IMR-90 (cell line): ENCODE results near the gene CHST8. TPM values are rescaled to one million over a fixed set of nuclear protein-coding genes. Genes with fewer than 3 reads are reported as not detected.

Experiments used
- ATAC-seq: fragments of 200-7000 bp; cut with Tn5 transposase; 2 replicates; pipeline ENCODE4 v1.9.1; 2020; ENCODE audit warnings: low read depth, mild to moderate bottlenecking, moderate library complexity
- BruUV-seq: library from RNA; stranded (reverse); fragments of 400-500 nt; replicated peaks from 2 replicates; lab custom pipeline; 2021; lab: Mats Ljungman, UMichigan
- CTCF ChIA-PET: fragments of 300-600 bp; formaldehyde crosslinking; extraction: SDS; loops from one replicate; lab custom pipeline; 2021; ENCODE audit warnings: antibody characterized with exemption; lab: Yijun Ruan, JAX
- POLR2A ChIA-PET: fragments of 300-600 bp; sonication (Branson Sonifier 250); formaldehyde crosslinking; loops from one replicate; lab custom pipeline; 2022; ENCODE audit warnings: antibody characterized with exemption; ENCODE audit not compliant: unreplicated experiment; lab: Charles Lee
- DNase-seq: peaks from one replicate; pipeline ENCODE4 v3.0.0; 2013
- H2AFZ ChIP-seq: replicated peaks from 2 replicates; pipeline ENCODE3; 2013; ENCODE audit warnings: low read length, mild to moderate bottlenecking; ENCODE audit not compliant: poor library complexity
- H2AK5ac ChIP-seq: 2 replicates; pipeline ENCODE4 v1.6.1; 2013; ENCODE audit warnings: low read depth, low read length, inconsistent platforms
- H2AK9ac ChIP-seq: replicated peaks from 2 replicates; pipeline ENCODE3; 2013; ENCODE audit warnings: mild to moderate bottlenecking, low read depth, low read length, moderate library complexity; ENCODE audit not compliant: poor library complexity
- H2BK120ac ChIP-seq: 2 replicates; pipeline ENCODE4 v1.6.1; 2013; ENCODE audit warnings: low read depth, low read length, inconsistent platforms
- H2BK15ac ChIP-seq: 3 replicates; pipeline ENCODE4 v1.6.1; 2013; ENCODE audit warnings: low read depth, low read length, inconsistent platforms
- H2BK20ac ChIP-seq: 2 replicates; pipeline ENCODE4 v1.6.1; 2013; ENCODE audit warnings: low read depth, mild to moderate bottlenecking, inconsistent platforms, low read length, moderate library complexity
- H2BK5ac ChIP-seq: 2 replicates; pipeline ENCODE4 v1.6.1; 2013; ENCODE audit warnings: mild to moderate bottlenecking, low read depth, low read length, inconsistent platforms; ENCODE audit not compliant: poor library complexity, severe bottlenecking
- H3K14ac ChIP-seq: replicated peaks from 2 replicates; pipeline ENCODE4 v1.6.1; 2013; ENCODE audit warnings: low read depth, low read length, inconsistent platforms
- H3K18ac ChIP-seq: 2 replicates; pipeline ENCODE4 v1.6.1; 2013; ENCODE audit warnings: low read depth, low read length, control low read depth
- H3K23ac ChIP-seq: 2 replicates; pipeline ENCODE4 v1.6.1; 2013; ENCODE audit warnings: low read depth, low read length, inconsistent platforms
- H3K27ac ChIP-seq: 2 replicates; pipeline ENCODE4 v1.5.1; 2013; ENCODE audit warnings: mild to moderate bottlenecking, control low read depth, low read length; ENCODE audit not compliant: insufficient read depth
- H3K27me3 ChIP-seq: 2 replicates; pipeline ENCODE4 v1.6.1; 2013; ENCODE audit warnings: low read length; ENCODE audit not compliant: control insufficient read depth, insufficient read depth
- H3K36me3 ChIP-seq: 2 replicates; pipeline ENCODE4 v1.6.1; 2013; ENCODE audit warnings: low read length, mixed read lengths; ENCODE audit not compliant: control insufficient read depth, insufficient read depth
- H3K4ac ChIP-seq: 2 replicates; pipeline ENCODE4 v1.6.1; 2013; ENCODE audit warnings: low read depth, low read length, inconsistent platforms
- H3K4me1 ChIP-seq: 2 replicates; pipeline ENCODE4 v1.6.1; 2013; ENCODE audit warnings: low read length, mixed read lengths; ENCODE audit not compliant: control insufficient read depth, insufficient read depth
- H3K4me2 ChIP-seq: 2 replicates; pipeline ENCODE4 v1.6.1; 2013; ENCODE audit warnings: low read depth, mild to moderate bottlenecking, control low read depth, low read length, moderate library complexity
- H3K4me3 ChIP-seq: 2 replicates; pipeline ENCODE4 v1.5.1; 2013; ENCODE audit warnings: low read depth, mild to moderate bottlenecking, control low read depth, low read length, moderate library complexity; ENCODE audit not compliant: insufficient read depth
- H3K56ac ChIP-seq: 2 replicates; pipeline ENCODE4 v1.6.1; 2013; ENCODE audit warnings: low read length, inconsistent platforms; ENCODE audit not compliant: insufficient read depth; ENCODE audit errors: extremely low read depth
- H3K79me1 ChIP-seq, 2 experiments: 2 replicates each; pipeline ENCODE4 v1.6.1; 2013; ENCODE audit warnings: low read length in 2 of 2, inconsistent platforms in 1 of 2, low read depth in 1 of 2
- H3K9ac ChIP-seq: 2 replicates; pipeline ENCODE4 v1.6.1; 2013; ENCODE audit warnings: low read depth, low read length, control low read depth
- H3K9me1 ChIP-seq: 2 replicates; pipeline ENCODE4 v1.6.1; 2013; ENCODE audit warnings: low read length, inconsistent platforms; ENCODE audit not compliant: insufficient read depth
- H3K9me3 ChIP-seq: 2 replicates; pipeline ENCODE4 v1.6.1; 2013; ENCODE audit warnings: low read length; ENCODE audit not compliant: control insufficient read depth, insufficient read depth
- H4K20me1 ChIP-seq: 2 replicates; pipeline ENCODE4 v1.6.1; 2013; ENCODE audit warnings: low read length, inconsistent platforms; ENCODE audit not compliant: insufficient read depth
- H4K5ac ChIP-seq: 2 replicates; pipeline ENCODE4 v1.6.1; 2013; ENCODE audit warnings: mild to moderate bottlenecking, low read depth, low read length, control low read depth
- H4K8ac ChIP-seq, 2 experiments: 2 replicates each; pipeline ENCODE4 v1.6.1; 2013; ENCODE audit warnings: low read depth in 2 of 2, low read length in 2 of 2, control low read depth in 1 of 2, inconsistent platforms in 1 of 2
- H4K91ac ChIP-seq: 2 replicates; pipeline ENCODE4 v1.6.1; 2013; ENCODE audit warnings: low read depth, low read length, inconsistent platforms; ENCODE audit not compliant: insufficient read depth
- CEBPB ChIP-seq: IDR thresholded peaks from 2 replicates; pipeline ENCODE4 v1.6.1; 2012; ENCODE audit warnings: low read depth, low read length, improper control_type of control experiment
- CHD1 ChIP-seq: IDR thresholded peaks from 2 replicates; pipeline ENCODE4 v1.6.1; 2012; ENCODE audit warnings: low read depth, low read length, improper control_type of control experiment
- CTCF ChIP-seq: conservative IDR thresholded peaks from 2 replicates; pipeline ENCODE4 v1.5.1; 2012; ENCODE audit warnings: mild to moderate bottlenecking, low read depth, low read length, improper control_type of control experiment
- ELK1 ChIP-seq: fragments of 150-350 bp; IDR thresholded peaks from 2 replicates; pipeline ENCODE4 v1.6.1; 2016; ENCODE audit warnings: low read depth, mild to moderate bottlenecking, low read length, moderate library complexity, borderline replicate concordance
- FOS ChIP-seq: fragments of 150-350 bp; IDR thresholded peaks from 2 replicates; pipeline ENCODE4 v1.6.1; 2016; ENCODE audit warnings: low read depth, low read length
- MAFK ChIP-seq: IDR thresholded peaks from 2 replicates; pipeline ENCODE4 v1.6.1; 2012; ENCODE audit warnings: low read depth, low read length, improper control_type of control experiment
- MAZ ChIP-seq: IDR thresholded peaks from 2 replicates; pipeline ENCODE4 v1.6.1; 2012; ENCODE audit warnings: low read depth, mild to moderate bottlenecking, low read length, improper control_type of control experiment, moderate library complexity, borderline replicate concordance
- MXI1 ChIP-seq: IDR thresholded peaks from 2 replicates; pipeline ENCODE4 v1.6.1; 2012; ENCODE audit warnings: low read depth, mild to moderate bottlenecking, low read length, moderate library complexity, borderline replicate concordance
- NFE2L2 ChIP-seq: fragments of 150-350 bp; IDR thresholded peaks from 2 replicates; pipeline ENCODE4 v1.6.1; 2016; ENCODE audit warnings: low read depth, mild to moderate bottlenecking, low read length
- POLR2A ChIP-seq: IDR thresholded peaks from 2 replicates; pipeline ENCODE4 v1.6.1; 2012; ENCODE audit warnings: mild to moderate bottlenecking, low read depth, low read length
- RCOR1 ChIP-seq: IDR thresholded peaks from 2 replicates; pipeline ENCODE4 v1.6.1; 2012; ENCODE audit warnings: mild to moderate bottlenecking, low read length, improper control_type of control experiment; ENCODE audit not compliant: insufficient replicate concordance
- SMC3 ChIP-seq: fragments of 150-350 bp; IDR thresholded peaks from 2 replicates; pipeline ENCODE4 v1.6.1; 2016; ENCODE audit warnings: low read depth, mild to moderate bottlenecking, antibody characterized with exemption, low read length, moderate library complexity
- USF2 ChIP-seq: fragments of 150-350 bp; IDR thresholded peaks from 2 replicates; pipeline ENCODE4 v1.6.1; 2017; ENCODE audit warnings: mild to moderate bottlenecking, antibody characterized with exemption, low read length, low read depth
- WGBS, 2 experiments: methylation state at CpG; one replicate each; pipeline versions ENCODE4 v1.1.5 to v1.1.7; 2013; ENCODE audit warnings: missing lambda C conversion rate in 2 of 2; ENCODE audit not compliant: insufficient read length in 1 of 2; ENCODE audit errors: extremely low coverage in 2 of 2; 5-methylcytosine and 5-hydroxymethylcytosine counted together
- dilution Hi-C: fragments of 300-500 bp; cut with HindIII; formaldehyde crosslinking; loops from one replicate; pipeline ENCODE4 v1.14.3; 2018; ENCODE audit warnings: low sequenced_read_pairs; ENCODE audit not compliant: unreplicated experiment
- in situ Hi-C: fragments of 300-500 bp; cut with MboI; formaldehyde crosslinking; loops from 3 replicates; pipeline ENCODE4 v1.14.3; 2019; ENCODE audit warnings: low sequenced_read_pairs, inconsistent platforms, mixed read lengths
- intact Hi-C: fragments of 100-400 bp; cut with micrococcal nuclease; formaldehyde crosslinking; loops from 2 replicates; pipeline ENCODE4 v1.10.0; 2022
- polyA plus RNA-seq, 3 experiments: library from polyadenylated mRNA; depleted of rRNA; stranded (reverse); fragments of >200 nt; gene quantifications; 2 replicates each; pipeline ENCODE4 v1.2.3, GENCODE V29; 2012; ENCODE audit warnings: low replicate concordance in 1 of 3
- total RNA-seq: library from RNA; depleted of rRNA; stranded (reverse); fragments of >200 nt; gene quantifications from 2 replicates; pipeline ENCODE4 v1.2.3, GENCODE V29; 2012

The CHST8 gene
- total and polyA plus RNA-seq, 2 of the 4 experiments (the other 2 are of a cell fraction), result not detected

- DNase-seq (no peak), ATAC-seq (no peak)
- Histone ChIP-seq H4K8ac (no peak overlapping the region), H3K9ac (no peak overlapping the region), H2AK5ac (no peak overlapping the region), H3K4me2 (no peak overlapping the region), H3K23ac (no peak overlapping the region), H4K20me1 (no peaks in the 10 kb centered on the region), H3K4me3 (no peak overlapping the region), H3K27ac (no peak overlapping the region), H3K9me3 (peaks cover 12% of the 10 kb centered on the region), H2AFZ (no peak overlapping the region), H3K56ac (no peak overlapping the region), H4K91ac (no peak overlapping the region), H3K36me3 (no peaks in the 10 kb centered on the region), H3K4me1 (no peaks in the 10 kb centered on the region), H3K27me3 (no peaks in the 10 kb centered on the region), H2BK20ac (no peak overlapping the region), H3K4ac (no peak overlapping the region), H2BK5ac (no peak overlapping the region), H3K79me1 (no peaks in the 10 kb centered on the region), H3K14ac (no peak overlapping the region), H3K9me1 (no peaks in the 10 kb centered on the region), H2BK15ac (no peak overlapping the region), H2AK9ac (no peak overlapping the region), H4K5ac (no peak overlapping the region), H3K18ac (no peak overlapping the region), H2BK120ac (no peak overlapping the region)
- ChIA-PET POLR2A (no interaction called here), CTCF (no interaction called here)
- dilution Hi-C loops (no loop called here), intact Hi-C loops (no loop called here), in situ Hi-C loops (no loop called here)
- no peak for TF ChIP-seq POLR2A
- TF ChIP-seq MXI1, result no peak
- no peak for TF ChIP-seq CEBPB
- TF ChIP-seq SMC3, result no peak
- TF ChIP-seq RCOR1, result no peak
- no peak for TF ChIP-seq MAFK
- no peak for TF ChIP-seq MAZ
- TF ChIP-seq ELK1, result no peak
- TF ChIP-seq CHD1, result no peak
- TF ChIP-seq CTCF, result no peak
- TF ChIP-seq NFE2L2, result no peak
- no peak for TF ChIP-seq USF2
- no peak for TF ChIP-seq FOS
- no CpG with 5 or more reads among the region's 2 CpGs for WGBS, 2 experiments
- BruUV-seq, result no TSS peak
Measured at GRCh38 chr19:33601583-33601982, 20.2 kb upstream of the CHST8 start.
